ENCODE data around the gene NET1.

NET1 gene

DNA sequence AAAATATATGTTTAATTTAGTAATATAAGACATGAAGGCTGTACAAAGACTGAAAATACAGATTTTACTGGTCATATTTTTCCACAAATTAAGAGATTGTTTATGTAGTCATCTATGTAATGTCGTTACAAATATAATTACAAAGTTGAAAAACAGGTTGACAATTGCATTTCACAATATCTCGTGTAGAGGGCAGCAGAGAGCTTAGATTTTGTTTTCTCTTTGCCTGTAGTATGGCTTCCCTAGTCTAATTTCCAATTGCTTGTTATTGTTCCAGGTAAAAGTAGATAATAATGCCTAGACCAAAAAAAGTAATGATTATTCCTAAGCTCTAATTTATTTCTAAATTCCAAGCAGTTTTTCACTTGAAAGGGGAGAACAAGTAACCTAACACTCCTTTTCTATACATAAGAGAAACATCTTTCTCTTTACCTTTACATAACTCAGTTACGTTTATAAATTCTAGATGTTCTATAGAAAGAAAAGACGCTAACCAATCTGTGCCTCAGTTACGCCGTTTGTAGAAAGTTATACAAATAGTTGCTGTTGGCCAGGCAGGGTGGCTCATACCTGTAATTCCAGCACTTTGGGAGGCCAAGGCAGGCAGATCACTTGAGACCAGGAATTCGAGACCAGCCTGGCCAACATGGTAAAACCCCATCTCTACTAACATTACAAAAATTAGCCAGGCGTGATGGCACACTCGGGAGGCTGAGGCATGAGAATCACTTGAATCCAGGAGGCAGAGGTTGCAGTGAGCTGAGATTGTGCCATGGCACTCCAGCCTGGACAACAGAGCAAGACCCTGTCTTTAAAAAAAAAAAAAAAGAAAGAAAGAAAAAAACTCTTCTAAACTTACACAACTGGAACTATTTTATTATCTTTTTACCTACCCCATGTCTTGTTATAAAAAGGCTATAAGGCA, 30.0 kb downstream of the NET1 start:
- no peak for DNase-seq (ENCODE audit: low read depth in 2 of 2)

GRCh38 chr10:5442990-5443370, 30.6 kb downstream of the NET1 start:
- DNase-seq (ENCODE audit: low read depth in 2 of 2), result no peak

DNA sequence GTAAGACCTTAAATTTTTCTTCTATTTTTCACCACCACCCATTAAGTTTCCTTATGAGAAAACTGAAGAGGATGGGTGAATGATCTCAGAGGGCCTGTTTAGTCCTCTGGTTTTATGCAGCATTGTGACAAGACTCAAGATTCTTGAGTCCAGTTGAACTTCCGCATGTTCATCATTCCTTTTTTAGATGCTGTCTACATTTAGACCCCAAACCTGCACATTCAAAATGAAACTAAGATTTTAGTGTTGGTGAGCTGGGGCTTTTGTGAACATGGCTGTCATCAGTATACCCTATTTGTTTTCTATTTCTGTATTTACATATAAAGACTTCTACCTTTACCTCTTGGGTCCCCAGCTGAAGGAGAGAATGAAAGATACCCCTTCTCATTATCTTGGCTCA, 31.1 kb downstream of the NET1 start:
- DNase-seq (ENCODE audit: low read depth in 2 of 2), result no peak

DNA sequence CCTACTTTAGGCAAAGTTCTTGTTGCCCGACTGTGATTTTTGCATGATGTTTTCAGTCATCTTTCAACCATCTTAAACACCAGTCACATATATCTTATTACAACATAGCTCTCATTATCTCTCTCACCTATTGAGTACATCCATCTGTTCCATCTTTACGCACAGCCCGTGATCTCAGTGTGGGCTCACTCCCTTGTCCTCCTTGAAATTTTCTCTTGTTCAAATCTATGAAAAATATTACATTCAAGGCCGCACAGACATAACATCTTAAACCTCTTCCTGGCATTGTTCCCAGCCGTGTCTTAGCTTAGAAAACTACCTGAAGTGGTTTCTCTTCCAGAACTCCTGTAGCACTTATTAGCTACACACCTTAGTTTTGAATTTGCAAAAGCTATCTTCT, 32.6 kb downstream of the NET1 start:
- DNase-seq (ENCODE audit: low read depth in 2 of 2), result no peak

DNA sequence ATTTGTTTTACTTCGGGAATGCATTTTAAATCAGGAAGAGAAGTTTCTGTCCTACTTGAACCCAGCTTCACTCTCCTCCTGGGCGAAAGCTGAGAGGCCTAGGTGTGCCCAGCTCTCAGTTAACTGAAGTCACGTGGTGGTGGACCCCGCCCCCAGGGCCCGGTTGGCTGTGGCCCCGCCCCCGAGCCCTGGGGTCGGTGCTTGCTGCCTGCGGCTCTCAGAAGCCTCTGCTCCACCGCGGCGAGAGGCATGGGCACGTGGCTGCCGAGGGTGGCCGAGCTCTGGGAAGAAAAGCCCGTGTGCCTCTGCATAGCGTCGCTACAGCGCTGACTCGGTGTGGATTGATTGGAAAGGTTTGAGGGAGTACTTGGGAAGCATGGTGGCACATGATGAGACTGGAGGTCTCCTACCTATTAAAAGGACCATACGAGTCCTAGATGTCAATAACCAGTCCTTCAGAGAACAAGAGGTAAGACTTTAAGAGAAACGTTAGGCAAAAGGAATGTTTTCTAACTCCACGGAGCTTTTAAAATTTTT, 34.1 kb downstream of the NET1 start:
- DNase-seq (ENCODE audit: low read depth in 2 of 2), result peak; percentile 32 to 69

DNA sequence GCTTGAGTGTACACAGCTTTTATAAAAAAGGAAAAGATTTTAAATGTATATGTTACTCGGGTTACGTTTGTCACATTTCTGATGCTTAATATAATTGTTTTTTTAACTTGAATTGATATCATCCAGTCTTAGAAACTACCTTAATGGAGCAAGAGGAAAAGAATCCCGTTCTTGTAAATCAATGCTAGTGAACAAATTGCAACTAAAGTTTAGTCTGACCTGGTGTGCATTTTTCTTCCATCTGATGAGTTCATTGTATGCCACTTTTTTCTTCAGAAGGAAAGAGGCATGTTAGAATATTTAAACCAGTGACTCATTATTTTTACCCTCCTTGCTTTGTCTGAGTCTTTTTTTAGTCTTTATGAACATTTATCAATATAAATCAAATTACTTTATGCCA, 34.7 kb downstream of the NET1 start:
- DNase-seq (ENCODE audit: low read depth in 2 of 2), result no peak

DNA sequence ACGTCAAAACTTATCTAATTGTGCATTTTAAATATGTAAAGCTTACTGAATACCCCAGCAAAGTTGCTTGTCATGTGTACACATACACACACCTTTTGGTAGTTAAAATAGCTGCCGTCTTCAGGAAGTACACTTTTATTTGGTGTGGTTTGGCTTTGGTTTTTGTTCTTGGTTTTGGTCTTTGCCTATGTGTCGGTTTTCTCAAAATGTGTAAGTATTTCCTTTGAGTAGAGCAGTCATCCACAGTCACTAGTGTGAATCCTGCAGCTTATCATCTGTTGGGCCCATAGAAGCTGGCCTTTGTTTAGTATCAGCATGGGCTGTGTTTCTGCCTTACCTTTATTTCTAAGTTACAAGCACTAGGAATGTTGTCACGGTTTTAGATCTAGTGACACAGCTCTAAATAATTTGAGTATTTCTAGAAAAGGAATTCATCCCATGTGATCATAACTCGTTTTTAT, 35.3 kb downstream of the NET1 start:
- DNase-seq (ENCODE audit: low read depth in 2 of 2), result no peak

GRCh38 chr10:5448333-5449001, 36.1 kb downstream of the NET1 start:
- no peak for DNase-seq (ENCODE audit: low read depth in 2 of 2)

DNA sequence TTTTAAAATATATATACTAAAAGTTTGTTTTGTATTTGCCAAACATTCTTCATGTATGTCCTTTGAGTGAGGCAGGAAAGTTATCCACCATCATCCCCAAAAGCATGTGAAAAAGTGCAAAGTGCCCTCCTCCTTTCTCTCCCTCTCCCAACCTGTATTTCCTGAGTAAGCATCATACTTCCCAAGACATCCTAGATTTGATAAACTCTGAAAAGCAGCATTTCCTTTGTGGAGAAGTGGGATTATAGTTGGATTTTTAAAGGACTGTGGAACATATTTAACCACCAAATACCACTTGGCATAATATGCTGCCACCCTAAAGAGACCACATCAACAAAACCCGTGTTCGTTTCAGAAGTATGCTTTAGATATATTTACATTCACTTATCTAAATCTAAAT, 36.9 kb downstream of the NET1 start:
- DNase-seq (ENCODE audit: low read depth in 2 of 2), result no peak

- DNase-seq (ENCODE audit: low read depth in 2 of 2), result no peak
Measured at GRCh38 chr10:5449823-5450222, 37.5 kb downstream of the NET1 start.

DNA sequence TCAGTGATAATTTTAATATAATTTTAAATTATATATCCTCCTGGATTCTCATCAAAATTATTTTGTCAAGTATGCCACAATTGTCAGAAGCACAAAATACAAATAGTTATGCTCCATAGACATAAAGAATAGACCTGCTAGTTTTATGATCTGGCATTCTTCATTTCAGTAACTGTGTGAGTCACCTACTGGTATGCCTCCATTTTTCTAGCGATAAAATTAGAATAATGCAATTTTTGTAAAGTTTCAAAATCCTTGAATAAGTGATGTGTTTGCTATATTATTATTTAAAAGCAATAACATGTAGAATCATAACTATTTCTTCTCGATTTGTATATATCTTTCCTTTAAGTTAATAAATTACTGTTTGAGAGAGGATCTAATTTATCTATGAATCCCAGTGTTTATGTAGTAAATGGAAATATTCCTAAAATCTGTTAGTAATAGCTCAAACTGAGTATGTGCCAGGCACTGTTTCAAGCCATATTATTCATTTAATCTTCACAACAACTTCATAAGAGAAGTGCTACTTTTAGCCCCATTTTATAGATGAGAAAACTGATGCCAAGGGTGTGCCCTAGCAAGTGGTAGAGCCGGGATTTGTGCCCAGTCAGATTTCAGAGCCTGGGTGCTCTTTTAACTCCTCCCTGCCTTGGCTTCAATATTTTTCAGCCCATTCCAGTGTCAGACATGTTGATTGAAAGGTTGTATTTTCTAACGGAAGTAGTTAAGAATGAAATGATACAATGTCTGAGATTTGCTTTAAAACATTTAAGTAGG, 38.4 kb downstream of the NET1 start:
- DNase-seq (ENCODE audit: low read depth in 2 of 2), result no peak

DNA sequence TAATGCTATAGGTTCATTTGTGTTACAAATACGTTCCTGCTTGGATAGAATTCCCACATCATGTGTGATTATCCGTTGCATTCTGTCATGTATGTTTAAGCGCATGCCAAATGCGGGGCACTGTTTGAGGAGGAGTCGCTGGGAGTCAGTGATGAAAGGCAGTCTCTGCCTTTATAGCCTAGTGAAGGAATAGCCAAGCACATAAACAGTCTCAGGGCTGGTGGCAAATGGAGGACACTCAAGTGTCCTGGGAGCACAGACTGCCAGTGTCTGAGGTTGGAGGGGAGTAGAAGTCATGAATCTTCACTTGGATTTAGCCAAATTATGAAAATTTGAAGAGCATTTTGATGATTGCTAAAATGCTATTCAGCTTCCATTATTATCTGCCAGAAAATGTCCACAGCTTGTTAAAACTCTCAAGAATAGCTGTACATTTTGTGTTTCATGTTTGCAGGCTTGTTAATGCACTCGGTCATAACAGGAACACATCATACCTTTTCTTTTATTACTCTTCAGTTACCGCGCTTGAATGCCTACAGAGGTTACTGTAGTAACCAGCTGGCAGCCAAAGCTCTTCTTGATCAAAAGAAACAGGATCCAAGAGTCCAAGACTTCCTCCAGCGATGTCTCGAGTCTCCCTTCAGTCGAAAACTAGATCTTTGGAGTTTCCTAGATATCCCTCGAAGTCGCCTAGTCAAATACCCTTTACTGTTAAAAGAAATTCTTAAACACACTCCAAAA, 41.6 kb downstream of the NET1 start:
- no peak for DNase-seq (ENCODE audit: low read depth in 2 of 2)

DNA sequence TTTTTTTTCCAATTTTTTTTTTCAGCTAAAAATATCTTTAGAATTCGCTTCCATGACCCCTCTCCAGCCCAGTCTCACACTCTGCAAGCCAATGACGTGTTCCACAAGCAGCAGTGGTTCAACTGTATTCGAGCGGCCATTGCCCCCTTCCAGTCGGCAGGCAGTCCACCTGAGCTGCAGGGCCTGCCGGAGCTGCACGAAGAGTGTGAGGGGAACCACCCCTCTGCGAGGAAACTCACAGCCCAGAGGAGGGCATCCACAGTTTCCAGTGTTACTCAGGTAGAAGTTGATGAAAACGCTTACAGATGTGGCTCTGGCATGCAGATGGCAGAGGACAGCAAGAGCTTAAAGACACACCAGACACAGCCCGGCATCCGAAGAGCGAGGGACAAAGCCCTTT, 44.2 kb downstream of the NET1 start:
- DNase-seq (ENCODE audit: low read depth in 2 of 2), result no peak

- DNase-seq (ENCODE audit: low read depth in 2 of 2), result no peak
Measured at GRCh38 chr10:5457741-5458140, 45.4 kb downstream of the NET1 start.

- no peak for DNase-seq (ENCODE audit: low read depth in 2 of 2)
Measured at GRCh38 chr10:5458425-5458824, 46.1 kb downstream of the NET1 start.

GRCh38 chr10:5458949-5459747, 46.8 kb downstream of the NET1 start:
- no peak for DNase-seq (ENCODE audit: low read depth in 2 of 2)

- DNase-seq (ENCODE audit: low read depth in 2 of 2), result no peak
Measured at GRCh38 chr10:5460468-5461202, 48.3 kb downstream of the NET1 start.

DNA sequence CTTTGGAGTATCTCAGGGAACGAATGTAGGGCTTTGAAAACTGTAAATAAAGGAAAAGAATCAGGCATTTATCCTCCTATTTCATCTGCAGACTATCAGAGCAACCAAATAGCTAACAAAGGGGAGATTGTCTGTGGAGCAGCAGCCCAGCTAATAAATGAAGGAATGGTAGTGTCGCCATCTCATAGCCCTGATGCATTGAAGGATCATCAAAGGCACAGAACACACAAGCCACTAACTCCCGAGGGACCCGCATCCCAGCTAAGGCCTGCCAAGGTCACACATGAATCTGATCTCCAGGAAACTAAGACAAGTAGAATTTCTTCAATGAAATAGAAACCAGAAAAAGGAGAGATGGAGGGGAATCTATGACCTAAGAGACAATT, 48.8 kb downstream of the NET1 start:
- no peak for DNase-seq (ENCODE audit: low read depth in 2 of 2)

DNA sequence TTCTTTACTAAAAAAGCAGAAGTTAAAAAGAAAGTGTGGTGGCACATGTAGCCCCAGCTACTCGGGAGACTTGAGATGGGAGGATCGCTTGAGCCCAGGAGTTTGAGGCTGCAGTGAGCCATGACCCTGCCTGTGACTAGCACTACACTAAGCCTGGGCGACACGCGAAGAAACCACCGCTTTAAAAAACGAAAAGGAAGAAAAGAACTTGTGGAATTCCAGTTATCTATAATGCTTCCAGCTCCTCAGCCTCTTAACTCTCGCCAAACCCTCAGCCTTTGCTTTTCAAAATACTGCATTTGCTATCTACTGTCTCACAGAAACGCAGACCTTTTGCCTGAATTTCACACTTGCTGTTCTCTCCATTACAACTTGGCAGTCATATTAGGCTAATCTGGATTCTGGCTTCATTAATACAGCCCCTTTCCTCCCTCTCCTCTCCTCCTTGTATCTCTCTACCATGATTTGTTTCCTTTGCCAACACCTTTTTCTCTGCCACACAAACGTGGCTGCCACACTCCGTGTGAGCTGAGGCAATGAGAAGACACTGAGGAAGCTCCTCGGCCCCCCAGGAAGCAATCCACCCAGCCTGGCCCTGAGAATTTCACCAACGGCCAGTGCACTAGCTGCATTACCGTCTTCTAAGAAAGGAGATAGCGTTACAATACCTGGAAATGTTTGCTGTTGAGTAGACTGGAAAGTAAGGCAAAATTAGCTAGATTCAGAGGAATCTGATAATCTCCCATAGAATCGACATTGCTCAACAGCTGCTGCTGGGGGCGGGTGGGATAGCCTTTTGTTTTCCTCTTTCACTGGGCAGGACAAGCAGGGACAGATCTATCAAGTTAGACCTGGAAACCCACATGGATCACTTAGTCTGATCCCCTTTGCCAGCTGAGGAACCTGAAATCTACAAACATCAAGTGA, 49.8 kb downstream of the NET1 start:
- DNase-seq (ENCODE audit: low read depth in 2 of 2), result no peak

All from stimulated activated CD4-positive, alpha-beta T cell treated with anti-CD3 and anti-CD28 coated beads, Interleukin-1b, Interleukin-23, amount 100 ng/mL, for 1 hour (primary cell).